HG03060 (cell line): ENCODE results near the gene RBM28.
A peak's percentile ranks its signal among the peaks of the same experiment; 100 is the strongest.

Source experiments
- ATAC-seq: cut with Tn5 transposase; IDR thresholded peaks from one replicate; pipeline ENCODE4 v1.9.1; 2021; ENCODE audit warnings: low read depth, moderate number of reproducible peaks; ENCODE audit not compliant: unreplicated experiment

The RBM28 gene, protein sequence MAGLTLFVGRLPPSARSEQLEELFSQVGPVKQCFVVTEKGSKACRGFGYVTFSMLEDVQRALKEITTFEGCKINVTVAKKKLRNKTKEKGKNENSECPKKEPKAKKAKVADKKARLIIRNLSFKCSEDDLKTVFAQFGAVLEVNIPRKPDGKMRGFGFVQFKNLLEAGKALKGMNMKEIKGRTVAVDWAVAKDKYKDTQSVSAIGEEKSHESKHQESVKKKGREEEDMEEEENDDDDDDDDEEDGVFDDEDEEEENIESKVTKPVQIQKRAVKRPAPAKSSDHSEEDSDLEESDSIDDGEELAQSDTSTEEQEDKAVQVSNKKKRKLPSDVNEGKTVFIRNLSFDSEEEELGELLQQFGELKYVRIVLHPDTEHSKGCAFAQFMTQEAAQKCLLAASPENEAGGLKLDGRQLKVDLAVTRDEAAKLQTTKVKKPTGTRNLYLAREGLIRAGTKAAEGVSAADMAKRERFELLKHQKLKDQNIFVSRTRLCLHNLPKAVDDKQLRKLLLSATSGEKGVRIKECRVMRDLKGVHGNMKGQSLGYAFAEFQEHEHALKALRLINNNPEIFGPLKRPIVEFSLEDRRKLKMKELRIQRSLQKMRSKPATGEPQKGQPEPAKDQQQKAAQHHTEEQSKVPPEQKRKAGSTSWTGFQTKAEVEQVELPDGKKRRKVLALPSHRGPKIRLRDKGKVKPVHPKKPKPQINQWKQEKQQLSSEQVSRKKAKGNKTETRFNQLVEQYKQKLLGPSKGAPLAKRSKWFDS

DNA sequence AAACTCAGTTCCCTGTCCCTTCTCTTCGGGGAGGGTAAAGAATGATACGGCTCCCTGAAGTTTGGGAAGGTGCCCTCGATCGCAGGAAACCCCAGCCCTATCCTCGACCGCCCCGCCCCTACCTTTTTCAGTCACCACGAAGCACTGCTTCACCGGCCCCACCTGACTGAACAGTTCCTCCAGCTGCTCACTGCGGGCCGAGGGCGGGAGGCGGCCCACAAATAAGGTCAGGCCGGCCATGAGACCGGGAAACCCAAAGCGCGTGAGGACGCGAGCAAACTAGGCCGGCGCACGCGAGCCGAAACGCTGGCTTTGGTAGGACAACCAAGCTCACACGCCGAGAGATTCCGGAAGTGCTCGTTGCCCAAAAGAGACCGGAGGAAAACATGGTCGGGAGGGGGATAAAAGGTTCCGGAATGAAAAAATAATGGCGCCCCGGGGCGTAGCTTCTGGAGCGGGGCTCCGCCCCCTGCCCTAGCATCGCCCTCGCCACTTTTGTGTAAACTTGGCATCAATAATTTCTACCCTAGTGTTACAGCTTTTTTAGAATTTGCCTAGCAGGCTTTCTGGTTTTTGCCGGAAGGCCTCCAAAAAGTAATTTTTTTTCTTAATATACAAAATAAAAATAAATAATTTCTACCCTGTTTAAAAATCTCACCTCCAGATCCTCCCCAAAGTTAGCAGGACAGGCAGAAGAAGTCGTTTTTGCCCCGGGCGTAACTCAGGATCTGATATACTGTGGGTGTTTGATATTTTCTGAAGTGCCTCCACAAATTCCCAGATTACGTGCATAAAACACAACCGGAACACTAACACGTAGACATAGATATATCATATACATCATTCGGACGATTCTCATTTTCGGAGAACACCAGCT lies at the start of gene RBM28:
Gene RBM28, minus strand, starts transcription at position 355 of the 877 bp plus-strand sequence. Its CDS starts 115 bp downstream, at position 240.
- ATAC-seq: peak; percentile 88

DNA sequence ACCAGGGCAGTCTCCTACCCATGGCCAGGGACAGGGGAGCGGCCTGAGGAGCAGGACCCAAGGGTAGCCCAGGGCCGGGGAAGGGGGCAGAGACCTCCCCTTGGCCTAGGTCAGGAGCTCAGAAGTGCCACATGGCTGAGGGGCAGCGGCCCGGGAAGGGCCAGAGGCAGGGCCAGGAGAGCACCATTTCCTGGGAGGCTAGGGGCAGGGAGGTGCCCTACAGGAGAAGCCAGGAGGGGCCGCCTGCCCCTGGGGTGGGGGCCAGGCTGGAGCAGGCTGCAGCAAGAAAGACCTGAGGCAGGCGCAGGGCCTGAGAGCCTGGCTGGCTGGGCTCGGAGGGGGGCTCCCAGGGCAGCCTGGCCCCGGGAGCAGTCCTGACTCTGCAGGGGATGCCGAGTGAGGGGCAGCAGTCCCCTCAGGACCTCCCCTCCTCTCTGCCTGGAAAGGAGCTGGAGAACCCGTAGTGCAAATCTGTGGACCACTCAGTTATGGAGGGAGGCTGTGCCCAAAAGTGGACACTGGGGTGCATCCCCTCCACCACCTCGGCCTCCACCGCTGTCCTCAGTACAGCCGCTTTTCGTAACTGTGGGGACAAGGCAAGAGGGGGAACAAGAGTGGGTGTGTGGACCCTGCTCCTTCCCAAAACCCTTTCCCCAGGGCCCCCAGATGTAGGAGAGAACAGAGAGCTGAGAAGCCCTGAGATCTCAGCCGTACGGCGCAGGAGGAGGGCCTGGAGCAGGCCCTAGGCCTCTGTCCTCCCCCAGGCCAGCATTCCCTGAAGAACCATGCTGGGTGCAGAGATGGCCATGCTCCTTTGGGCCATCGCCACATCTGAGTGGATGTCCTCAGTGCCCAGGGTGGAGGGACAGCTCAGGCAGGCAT lies 49.0 kb upstream of the RBM28 start:
- ATAC-seq: no peak

DNA sequence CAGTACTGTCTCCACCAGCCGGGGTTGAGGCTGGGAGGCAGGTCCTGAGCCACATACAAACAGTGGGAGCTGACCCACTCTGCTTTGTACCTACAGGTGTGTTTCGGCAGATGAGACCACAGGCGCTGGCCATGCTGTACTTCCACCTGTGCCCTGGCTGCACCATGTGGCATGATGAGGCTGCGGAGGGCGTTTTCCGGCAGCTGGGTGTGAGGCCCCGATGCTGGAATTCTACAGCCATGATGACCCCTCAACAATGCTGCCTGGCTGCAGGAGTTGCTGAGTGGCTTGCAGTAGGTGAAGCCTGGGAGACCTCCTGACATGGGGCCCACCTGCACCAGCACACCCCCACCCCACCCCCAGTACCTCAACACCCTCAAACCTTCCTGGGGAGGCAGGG lies 48.1 kb upstream of the RBM28 start:
- no peak for ATAC-seq

DNA sequence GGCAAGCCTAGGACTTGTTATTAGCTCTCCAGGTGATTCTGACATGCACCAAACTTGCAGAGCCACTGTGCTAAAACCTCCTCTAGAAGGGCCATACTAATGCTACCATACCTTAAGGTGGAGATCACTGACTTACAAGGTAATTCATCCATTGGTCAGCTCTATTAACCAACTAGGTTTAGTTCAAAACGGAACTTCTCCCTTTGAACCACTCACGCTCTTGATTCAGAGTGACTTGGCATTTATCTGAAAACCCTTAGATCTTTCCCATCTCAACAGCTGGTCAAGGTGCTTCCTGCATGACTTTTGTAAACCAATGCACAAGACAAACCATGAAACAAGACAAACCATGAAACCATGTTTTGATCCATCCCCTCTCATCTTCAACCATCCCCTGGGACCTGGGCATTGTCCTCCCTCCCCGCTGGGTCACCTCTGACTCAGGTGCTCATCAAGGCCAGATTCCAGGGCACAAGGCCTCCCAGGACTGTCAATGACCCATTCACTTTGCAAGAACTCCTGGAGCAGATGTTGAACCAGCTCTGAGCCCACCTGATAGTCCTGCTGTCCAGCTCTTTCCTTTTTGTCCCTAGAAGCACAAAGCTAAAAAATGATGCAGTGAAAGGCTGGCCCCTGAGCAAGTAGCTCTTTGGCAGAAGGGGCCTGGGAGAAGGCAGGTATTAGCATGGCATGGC lies 47.3 kb upstream of the RBM28 start:
- no peak for ATAC-seq

DNA sequence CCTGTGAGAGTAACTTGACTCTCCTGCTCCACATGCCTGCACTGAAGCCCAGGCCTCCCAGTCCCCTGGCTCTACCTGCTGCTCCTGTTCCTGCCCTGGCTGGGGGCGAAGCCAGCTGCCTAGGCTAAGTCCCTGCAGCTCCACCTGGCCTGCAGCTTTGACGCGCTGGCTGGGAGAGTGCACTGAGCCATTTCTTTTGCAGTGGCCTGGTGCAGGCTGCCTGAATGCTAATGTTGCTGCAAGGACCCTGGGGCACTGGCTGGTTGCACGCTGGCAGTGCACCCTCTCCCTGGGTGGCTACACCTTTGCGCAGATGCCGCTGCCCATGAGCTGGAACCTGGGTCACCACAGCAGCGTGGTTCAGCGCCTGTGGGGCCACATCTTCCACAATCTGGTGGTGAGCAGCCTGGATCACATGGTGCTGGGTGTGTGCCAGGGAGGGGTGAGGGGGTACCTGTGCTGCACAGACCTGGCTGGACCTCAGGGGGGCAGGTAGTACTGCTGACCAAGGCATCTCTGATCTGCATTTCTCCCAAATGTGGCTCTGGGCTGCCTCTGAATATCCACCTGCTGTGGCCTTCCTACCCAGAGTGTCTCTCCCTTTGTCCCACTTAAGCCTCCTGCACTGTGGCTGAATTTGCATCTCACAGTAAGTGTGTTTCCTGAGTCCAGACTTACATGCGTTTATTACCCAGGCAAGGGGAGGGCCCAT lies 46.1 kb upstream of the RBM28 start:
- no peak for ATAC-seq

DNA sequence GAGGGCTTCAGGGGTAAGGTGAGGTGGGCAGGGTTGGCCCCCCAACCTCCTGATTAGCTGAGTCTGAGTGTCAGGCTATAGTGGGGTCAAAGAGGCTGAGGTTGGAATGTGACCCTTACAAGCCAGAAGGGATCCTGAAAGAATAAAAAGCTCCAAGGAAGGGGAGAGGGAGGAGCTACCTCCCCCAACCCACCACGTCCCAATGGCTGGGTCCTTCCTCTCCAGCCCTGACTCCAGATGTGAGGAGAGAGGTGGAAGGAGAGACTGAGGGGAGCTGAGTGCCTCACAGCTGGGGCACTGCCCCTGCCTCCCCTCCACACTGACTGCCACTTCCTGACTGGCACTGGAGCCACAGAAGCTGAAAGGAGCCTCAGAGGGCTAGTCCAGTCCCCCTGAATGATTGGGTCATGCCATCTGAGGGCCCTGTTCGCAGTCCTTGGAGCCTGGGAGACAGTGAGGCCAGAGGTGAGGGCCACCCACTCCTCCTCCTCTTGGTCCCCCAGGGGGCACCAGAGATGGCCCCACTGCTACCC lies 45.4 kb upstream of the RBM28 start:
- ATAC-seq: no peak

DNA sequence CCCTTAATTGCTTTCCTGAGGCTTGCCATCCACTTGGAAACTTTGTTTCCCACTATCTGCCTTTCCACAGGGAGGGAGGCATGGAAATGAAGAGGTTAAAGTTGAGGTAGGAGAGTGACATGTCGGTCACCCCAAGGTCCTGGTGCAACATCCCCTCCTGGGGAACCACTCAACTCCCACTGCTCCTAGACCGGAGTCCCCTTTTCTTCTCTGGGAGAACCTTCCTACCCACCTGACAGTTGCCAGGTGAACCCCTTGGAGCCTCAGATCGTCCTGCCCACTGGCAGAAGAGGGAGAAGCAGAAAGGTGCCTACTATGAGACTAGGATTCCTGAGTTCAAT lies 44.4 kb upstream of the RBM28 start:
- ATAC-seq: no peak

DNA sequence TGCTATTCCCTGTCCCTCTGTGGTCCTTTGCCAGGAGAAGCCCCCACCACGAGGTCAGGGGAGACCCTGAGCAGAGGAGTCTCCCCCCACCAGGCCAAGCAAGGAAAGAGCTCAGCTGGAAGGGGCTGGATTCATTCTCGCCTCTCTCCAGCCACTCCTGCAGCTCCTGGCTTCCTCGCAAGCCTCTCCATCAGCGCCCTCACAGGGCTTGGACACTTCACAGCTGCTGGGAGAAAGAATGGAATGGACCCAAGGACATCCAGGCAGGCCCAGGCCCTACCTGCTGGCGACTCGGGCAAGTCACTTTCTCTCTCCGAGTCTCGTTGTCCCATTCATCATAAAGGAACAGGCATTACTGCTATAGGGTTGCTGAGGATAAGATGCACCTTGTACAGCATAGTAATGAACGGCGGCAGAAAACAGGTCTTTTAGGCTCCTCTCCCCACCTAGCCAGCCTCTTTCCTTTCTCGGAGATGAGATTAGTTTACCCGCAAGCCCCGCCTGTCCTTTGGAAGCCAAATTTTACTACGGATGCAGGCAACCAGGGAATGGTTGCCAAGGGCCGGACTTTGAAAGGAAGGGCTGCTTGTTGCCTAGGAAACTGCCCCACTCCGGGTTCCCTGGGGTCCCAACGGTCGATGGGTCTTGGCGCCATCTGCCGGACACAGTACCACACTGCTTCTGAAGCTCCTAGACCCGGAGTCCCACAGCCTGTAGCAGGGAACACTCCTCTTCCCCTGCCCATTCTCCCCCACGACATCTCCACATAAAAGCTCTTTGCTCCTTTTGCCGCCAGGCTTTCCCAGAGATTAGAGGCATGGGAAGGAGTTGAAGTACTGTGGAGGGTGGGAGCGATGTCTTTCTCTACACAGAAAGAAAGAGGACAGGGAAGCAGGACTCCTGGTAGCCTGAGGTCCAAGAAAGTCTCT lies 43.8 kb upstream of the RBM28 start:
- ATAC-seq: no peak

DNA sequence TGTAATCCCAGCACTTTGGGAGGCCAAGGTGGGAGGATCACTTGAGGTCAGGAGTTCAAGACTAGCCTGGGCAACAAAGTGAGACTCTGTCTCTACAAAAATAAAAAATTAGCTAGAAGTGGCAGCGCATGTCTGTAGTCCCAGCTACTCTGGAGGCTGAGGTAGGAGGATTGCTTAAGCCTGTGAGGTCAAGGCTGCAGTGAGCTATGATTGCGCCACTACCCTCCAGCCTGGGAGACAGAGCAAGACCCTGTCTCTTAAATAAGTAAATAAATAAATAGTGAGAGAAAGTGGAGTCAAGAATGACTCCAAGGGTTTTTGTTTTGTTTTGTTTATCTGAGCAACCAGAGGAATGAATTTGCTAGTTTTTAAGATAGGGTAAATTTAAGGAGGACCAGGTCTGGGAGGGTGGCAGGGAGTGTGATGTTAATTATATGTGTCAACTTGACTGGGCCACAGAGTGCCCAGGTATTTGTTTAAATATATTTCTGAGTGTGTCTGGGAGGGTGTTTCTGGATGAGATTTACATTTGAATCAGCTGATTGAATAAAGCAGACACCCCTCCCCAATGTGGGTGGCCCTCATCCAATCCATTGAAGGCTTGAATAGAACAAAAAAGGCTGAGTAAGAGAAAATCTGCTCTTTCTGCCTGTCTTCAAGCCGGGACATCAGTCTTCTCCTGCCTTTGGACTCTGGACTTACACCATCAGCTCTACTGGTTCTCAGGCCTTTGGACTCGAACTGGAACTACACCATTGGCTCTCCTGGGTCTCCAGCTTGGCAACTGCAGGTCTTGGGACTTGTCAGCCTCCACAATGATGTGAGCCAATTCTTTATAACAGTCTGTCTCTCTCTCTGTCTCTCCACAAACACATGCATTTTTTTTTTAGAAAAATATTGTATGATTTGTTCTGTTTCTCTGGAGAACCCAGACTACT lies 42.5 kb upstream of the RBM28 start:
- no peak for ATAC-seq

DNA sequence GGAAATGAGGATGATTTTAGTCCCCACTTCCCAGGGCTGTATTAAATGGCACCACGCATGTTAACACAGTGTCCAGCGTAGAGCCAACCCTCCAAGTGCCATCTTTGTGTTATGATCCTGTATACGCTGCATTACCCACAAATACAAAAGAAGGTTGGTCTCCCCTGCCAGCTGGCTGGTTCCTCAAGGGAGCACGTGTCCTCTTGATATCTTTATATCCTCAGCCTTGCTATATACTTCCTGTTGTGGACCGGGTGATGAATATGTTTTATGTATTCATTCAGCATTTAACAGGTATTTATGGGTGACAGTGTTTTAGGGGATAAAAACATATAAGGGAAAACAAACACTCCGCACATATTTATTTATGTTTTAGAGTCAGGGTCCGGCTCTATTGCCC lies 41.0 kb upstream of the RBM28 start:
- no peak for ATAC-seq

DNA sequence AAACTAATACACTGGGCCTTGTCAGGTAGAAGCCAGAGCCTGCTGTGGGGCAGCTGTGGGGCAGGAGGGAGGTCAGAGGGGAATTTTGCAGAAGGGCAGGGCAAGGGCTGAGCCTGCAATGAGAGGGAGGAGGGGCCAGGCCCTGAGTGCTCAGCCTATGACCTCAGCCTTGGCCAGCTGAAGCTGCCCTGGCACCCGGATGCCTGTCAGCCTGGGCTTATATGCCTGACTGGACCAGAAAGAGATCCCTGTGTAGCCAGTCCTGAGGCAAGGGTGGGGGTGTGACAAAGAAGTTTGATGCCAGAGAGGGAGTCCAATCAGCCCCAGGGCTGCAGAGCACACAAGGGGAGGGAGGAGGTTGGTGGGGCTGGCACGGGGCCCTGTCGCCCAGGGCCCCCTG lies 40.1 kb upstream of the RBM28 start:
- ATAC-seq: no peak

DNA sequence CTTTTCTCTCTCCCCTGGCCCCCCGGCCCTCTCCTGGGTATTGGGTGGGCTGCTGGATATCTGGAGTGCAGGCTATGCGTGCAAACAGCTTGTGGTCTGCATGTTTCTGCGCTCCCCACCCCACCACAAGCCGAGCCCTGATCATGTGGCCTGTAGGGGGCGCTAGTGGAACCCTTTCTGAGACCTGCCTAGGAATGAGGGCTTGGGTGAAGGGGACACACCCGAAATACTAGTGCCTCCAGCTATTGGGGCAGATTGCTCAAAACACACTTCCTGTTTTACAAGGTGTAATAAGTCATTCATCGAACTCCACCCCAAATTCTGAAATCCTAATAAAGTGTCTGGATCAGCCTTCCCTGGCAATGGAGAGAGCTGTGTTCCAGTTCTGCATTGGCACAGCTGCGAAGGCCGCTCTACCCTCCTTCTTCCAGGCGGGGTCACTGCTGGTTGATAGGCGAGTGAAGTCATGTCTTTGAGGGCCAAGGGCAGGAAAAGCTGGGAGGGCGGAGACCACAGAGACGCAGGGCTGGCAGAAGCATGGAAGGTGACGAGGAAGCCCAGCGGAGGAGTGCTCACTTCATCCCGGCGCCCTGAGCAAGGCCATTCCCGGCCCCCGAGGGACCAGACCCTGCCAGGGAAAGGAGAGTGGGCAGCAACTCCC lies 37.6 kb upstream of the RBM28 start:
- ATAC-seq: no peak

DNA sequence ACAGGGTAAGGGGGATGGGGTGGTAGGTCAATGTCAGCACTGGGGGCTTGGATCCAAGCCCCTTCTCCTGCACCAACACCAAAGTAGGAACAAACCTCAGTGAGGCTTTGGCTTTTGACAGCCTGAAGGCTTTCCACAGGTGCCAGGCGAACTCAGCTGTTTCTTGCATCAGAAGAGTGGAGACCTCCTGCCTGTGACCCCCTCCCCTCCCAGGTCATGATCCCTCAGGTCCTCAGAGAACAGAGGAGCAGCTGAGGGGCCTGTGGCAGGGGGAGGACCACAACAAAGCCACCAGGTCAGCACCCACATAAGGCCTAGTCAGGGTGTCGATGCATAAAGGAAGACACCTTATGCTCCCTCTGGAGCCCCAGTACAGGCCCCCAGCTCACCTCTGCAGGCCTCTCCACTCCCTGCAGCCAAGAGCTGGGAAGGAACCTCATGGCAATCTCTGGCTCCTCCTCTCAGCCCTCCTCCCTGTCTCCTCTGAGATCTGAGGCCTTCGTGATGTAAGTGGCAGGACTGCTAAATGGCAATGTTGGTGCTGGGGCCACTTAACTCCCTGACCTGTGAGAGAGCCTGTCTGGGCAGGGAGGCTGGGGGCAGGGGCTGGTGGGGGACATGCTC lies 36.9 kb upstream of the RBM28 start:
- ATAC-seq: no peak

DNA sequence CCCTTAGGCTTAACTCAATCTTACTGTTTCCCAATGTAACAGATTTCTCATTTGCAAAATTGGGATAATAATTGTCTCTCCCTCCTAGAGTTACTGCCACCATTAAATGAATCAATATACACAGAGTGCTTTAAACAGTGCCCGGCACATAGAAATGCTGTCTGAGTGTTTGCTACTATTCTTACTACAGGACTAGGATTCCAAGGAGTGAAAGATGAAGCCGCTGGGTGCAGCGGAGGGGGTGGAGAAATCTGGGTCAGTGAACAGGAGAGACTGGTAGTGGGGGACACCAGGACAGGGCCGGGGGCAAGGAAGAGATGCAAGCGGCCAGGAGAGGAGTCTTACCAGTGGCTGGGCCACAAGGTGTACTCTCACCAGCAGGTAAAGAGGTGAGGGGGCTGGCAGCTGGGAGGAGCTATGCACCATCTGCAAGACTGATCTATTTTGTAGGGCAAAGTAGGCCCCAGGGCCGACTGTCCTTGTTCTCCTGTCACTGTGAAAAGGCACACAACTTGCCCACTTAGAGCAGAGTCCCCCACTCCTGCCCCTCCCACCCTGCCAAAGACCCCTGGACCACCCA lies 36.3 kb upstream of the RBM28 start:
- ATAC-seq: no peak

DNA sequence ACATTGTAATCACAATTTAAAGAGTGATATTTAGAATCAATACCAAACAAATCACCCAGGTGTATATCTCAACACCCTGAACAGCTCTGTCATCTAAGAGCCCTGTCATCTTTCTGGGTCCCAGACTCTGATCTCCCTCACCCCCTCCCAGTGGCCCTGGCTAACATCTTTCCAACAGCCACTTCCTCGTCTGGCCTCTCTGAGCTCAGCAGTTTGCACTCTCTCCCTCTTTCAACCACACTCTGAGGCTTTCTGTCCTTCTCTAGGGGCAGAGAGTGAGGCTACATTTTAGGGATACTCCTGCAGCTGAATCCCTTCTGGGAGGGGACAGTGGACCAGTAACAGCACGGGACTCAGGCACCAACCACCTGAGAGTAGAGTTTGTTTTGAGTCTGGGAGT lies 34.9 kb upstream of the RBM28 start:
- no peak for ATAC-seq
